WERI-Rb-1 (cell line): ENCODE results near the gene LAPTM5.
A peak's percentile ranks its signal among the peaks of the same experiment; 100 is the strongest.

ENCODE experiments used
- DNase-seq: peaks from one replicate; pipeline ENCODE4 v3.0.0-alpha.2; 2020
- H3K27ac ChIP-seq: fragments of 250-450 bp; sonication (Bioruptor Pico); 2 replicates; pipeline ENCODE4 v1.5.1; 2020; ENCODE audit warnings: mild to moderate bottlenecking, moderate library complexity
- H3K27me3 ChIP-seq: fragments of 250-450 bp; sonication (Bioruptor Pico); 2 replicates; pipeline ENCODE4 v1.5.1; 2021; ENCODE audit warnings: mild to moderate bottlenecking, low read depth, moderate library complexity; ENCODE audit not compliant: insufficient read depth, severe bottlenecking
- H3K36me3 ChIP-seq: fragments of 250-450 bp; sonication (Bioruptor Pico); 2 replicates; pipeline ENCODE4 v1.5.1; 2020; ENCODE audit warnings: mild to moderate bottlenecking, moderate library complexity
- H3K4me3 ChIP-seq: 2 replicates; pipeline ENCODE4 v1.5.1; 2011; ENCODE audit warnings: low read depth, mild to moderate bottlenecking, control low read depth, low read length
- H3K9me3 ChIP-seq: fragments of 250-450 bp; sonication (Bioruptor Pico); 2 replicates; pipeline ENCODE4 v1.5.1; 2021; ENCODE audit warnings: mild to moderate bottlenecking, moderate library complexity; ENCODE audit not compliant: severe bottlenecking
- TF ChIP-seq, protein P1 (sequence below): IDR thresholded peaks from 2 replicates; pipeline ENCODE4 v1.5.1; 2011; ENCODE audit warnings: low read depth, mild to moderate bottlenecking, control low read depth, inconsistent platforms, low read length

Gene LAPTM5

DNA sequence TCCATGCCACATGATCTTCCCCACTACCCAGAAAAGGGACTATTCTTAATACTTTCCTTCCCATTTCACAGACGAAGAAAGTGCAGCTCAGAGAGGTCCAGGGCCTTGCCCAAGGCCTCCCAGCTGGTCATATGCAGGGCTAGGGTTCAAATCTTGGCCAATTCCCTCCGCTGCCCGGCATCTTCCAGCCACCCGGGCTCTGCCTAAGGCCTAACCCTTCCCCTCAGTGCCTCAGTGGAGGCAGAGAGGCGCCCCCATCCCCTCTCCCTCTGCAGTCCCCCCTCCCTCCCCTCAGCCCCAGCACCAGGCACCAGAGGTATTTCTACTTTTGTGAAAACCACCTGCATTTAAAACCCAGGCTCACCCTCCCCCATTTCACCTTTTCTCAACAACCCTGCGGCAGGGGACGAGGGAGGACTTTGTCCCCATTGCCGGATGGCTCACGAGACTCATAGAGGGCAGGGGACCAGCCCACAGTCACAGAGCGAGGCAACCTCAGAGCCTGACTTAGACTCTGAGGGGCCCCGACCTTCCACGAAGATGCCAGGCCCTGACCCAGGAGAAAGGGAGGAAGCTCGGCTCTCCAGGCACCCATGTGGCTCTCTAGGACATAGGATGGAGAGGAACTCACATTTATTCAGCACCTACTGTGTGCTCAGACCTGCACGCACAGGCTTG is 12.3 kb downstream of the LAPTM5 start:
- peak overlapping the region; percentile 94 for H3K27ac ChIP-seq
- no peak overlapping the region for H3K4me3 ChIP-seq

DNA sequence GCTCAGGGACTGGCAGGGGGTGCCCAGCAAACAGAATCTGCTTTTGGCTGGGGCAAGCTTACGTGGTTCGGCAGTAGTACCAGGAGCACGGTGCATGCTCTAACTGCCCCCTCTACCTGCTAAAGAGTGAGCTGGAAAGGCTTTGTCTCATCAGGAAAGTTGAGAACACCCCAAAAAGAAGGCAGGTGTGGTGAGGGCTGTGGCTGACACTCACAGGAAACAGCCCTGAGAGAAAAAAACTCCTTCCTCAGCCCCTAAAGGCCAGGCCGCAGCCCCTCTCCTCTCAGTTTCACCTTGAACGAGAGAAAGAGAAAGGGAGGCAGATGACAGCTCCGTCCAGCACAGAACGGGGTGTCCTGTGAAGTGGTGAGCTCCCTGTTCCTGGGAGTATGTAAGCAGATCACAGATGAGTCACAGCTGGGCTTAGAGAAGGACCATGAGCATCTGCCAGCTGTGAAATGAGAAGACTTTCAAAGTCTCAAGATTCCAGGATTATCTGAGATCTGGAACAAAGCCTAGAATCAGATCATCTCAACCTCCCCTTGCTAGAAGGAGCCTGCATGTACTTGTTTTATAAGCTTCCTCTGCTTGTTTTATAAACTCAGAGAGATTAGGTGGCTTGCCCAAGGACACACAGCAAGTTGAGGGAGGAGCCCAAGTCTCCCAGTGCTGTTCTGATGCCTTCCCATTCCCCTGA is 13.4 kb downstream of the LAPTM5 start:
- H3K27me3 ChIP-seq, result no peaks in the 10 kb centered on the region
- peak overlapping the region; percentile 14 for H3K27ac ChIP-seq
- DNase-seq, result no peak
- H3K9me3 ChIP-seq, result no peaks in the 10 kb centered on the region
- H3K36me3 ChIP-seq, result no peaks in the 10 kb centered on the region
- TF ChIP-seq, protein P1, sequence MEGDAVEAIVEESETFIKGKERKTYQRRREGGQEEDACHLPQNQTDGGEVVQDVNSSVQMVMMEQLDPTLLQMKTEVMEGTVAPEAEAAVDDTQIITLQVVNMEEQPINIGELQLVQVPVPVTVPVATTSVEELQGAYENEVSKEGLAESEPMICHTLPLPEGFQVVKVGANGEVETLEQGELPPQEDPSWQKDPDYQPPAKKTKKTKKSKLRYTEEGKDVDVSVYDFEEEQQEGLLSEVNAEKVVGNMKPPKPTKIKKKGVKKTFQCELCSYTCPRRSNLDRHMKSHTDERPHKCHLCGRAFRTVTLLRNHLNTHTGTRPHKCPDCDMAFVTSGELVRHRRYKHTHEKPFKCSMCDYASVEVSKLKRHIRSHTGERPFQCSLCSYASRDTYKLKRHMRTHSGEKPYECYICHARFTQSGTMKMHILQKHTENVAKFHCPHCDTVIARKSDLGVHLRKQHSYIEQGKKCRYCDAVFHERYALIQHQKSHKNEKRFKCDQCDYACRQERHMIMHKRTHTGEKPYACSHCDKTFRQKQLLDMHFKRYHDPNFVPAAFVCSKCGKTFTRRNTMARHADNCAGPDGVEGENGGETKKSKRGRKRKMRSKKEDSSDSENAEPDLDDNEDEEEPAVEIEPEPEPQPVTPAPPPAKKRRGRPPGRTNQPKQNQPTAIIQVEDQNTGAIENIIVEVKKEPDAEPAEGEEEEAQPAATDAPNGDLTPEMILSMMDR, result no peak
- no peak overlapping the region for H3K4me3 ChIP-seq

More for the DNA sequence above, 12.3 kb downstream of the LAPTM5 start:
- TF ChIP-seq, protein P1, result no peak
- Histone ChIP-seq H3K27me3 (no peaks in the 10 kb centered on the region), H3K36me3 (no peaks in the 10 kb centered on the region), H3K9me3 (no peaks in the 10 kb centered on the region)
- DNase-seq, result no peak

DNA sequence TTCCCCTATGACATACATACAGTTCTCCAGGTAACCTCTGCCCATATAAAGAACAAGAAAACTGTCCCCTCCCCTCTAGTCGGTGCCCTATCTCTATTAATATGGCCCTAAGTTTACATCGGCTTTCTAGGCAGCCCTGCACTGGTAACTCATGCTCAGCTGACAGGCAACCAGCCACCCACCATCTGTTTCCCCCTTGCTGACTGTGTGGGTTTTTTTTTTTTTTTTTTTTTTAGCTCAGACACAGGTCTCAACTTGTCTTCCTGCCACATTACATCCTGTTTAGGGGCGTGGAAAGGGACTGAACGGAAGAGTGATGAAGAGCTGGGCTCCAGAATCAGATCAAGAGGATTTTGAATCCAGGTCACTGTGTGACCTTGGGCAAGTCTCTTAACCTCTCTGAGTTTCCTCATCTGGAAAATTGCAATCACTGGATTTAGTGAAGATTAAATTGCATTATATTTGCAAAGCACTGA is 14.0 kb downstream of the LAPTM5 start:
- Histone ChIP-seq H3K9me3 (no peaks in the 10 kb centered on the region), H3K27ac (peak overlapping the region; percentile 30), H3K36me3 (no peaks in the 10 kb centered on the region), H3K4me3 (no peak overlapping the region), H3K27me3 (no peaks in the 10 kb centered on the region)
- peak; percentile 67 for DNase-seq
- TF ChIP-seq, protein P1, result no peak

DNA sequence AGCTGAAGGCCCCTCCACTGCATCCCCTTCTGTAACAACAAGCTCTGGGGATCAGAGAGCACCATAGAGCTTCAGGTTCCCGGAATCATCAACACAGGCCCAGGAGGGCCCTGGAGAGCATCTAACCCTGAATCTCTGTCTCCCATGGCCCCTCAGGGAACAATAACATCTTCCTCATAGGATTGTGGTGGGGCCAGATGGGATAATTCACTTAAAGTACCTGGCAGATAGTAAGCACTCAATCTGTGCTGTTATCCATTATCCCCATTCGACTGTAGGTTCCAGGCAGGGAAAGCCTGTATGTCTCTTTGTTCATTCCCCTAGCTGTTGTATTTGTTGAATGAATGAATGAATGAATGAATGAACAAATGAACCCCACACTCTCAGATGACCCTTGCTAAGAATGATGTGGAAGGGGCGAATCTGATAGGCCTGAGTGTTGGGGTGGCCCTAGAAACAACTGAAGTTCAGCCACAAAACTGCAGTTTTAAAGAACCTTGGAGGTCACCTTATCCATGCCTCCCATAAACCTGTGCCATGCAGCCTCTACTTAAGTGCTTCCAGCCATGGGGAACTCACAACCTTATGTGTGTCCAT is 14.5 kb downstream of the LAPTM5 start:
- Histone ChIP-seq H3K27ac (peak overlapping the region; percentile 30), H3K36me3 (no peaks in the 10 kb centered on the region), H3K27me3 (no peaks in the 10 kb centered on the region)

DNA sequence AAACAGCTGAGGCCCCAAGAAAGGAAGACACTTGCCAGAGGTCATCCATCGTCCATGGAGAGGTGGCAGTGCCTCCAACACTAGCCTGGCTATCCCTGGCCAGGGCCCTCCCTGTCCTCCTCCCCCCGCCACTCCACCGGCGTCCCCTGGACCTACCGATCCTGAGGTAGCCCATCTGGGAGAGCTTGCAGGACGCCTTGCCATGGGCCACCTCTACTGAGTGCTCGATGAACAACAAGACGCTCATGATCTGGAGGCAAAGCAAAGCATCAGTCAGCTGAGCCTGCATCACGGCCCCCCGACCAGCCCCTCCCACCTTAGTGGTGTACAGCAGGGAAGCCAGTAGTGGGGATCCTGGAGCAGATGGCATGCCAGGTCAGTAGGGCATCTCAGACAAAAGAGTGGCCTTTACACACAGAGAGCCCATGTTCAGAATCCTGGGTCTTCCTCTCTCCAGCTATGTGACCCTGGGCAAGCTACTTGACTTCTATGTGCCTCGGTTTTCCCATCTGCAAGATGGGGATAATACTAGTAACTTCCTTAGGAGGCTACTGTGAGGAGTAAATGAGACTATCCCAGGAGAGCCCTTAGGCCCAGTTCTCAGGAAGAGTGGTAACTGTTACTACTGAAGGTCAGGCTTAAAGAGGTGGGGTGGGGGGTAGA is 15.1 kb downstream of the LAPTM5 start:
- no peaks in the 10 kb centered on the region for H3K27me3 ChIP-seq
- DNase-seq, result no peak
- peak overlapping the region; percentile 30 for H3K27ac ChIP-seq
- H3K4me3 ChIP-seq, result no peak overlapping the region
- H3K36me3 ChIP-seq, result no peaks in the 10 kb centered on the region
- no peaks in the 10 kb centered on the region for H3K9me3 ChIP-seq
- TF ChIP-seq, protein P1, result no peak

More for the DNA sequence above, 14.5 kb downstream of the LAPTM5 start:
- TF ChIP-seq, protein P1, result no peak
- H3K9me3 ChIP-seq, result no peaks in the 10 kb centered on the region
- H3K4me3 ChIP-seq, result no peak overlapping the region
- DNase-seq, result no peak
